Measurements from ENCODE around the gene GNG8.

GNG8 gene

GRCh38 chr19:46626446-46626845, 9.6 kb downstream of the GNG8 start:
- Histone ChIP-seq H3K27ac (no peak overlapping the region), H3K9ac (no peak overlapping the region), H3K27me3 (ENCODE audit: insufficient read depth, low read depth) (peaks cover 54% of the 10 kb centered on the region), H3K79me2 (ENCODE audit: insufficient read depth, low read depth) (no peaks in the 10 kb centered on the region), H3K4me3 (IDR thresholded peaks at IDR 0.05; ENCODE audit: insufficient read depth, low read depth, low read length) (no peak overlapping the region), H3K4me2 (no peak overlapping the region), H4K20me1 (ENCODE audit: insufficient read depth) (no peaks in the 10 kb centered on the region), H3K4me1 (ENCODE audit: low read depth, poor library complexity, severe bottlenecking) (peaks cover 7% of the 10 kb centered on the region), H2AFZ (ENCODE audit: low read depth) (no peak overlapping the region), H3K36me3 (ENCODE audit: insufficient read depth) (no peaks in the 10 kb centered on the region)
- no peak for TF ChIP-seq CTCF (conservative IDR thresholded peaks at IDR 0.05; ENCODE audit: low read depth, low read length)

- TF ChIP-seq CTCF (conservative IDR thresholded peaks at IDR 0.05; ENCODE audit: low read depth, low read length): no peak
- Histone ChIP-seq H2AFZ (ENCODE audit: low read depth) (no peak overlapping the region), H3K4me3 (IDR thresholded peaks at IDR 0.05; ENCODE audit: insufficient read depth, low read depth, low read length) (no peak overlapping the region), H3K9ac (no peak overlapping the region), H3K27ac (no peak overlapping the region), H4K20me1 (ENCODE audit: insufficient read depth) (no peaks in the 10 kb centered on the region), H3K4me2 (no peak overlapping the region), H3K79me2 (ENCODE audit: insufficient read depth, low read depth) (no peaks in the 10 kb centered on the region), H3K4me1 (ENCODE audit: low read depth, poor library complexity, severe bottlenecking) (peaks cover 7% of the 10 kb centered on the region), H3K27me3 (ENCODE audit: insufficient read depth, low read depth) (peaks cover 54% of the 10 kb centered on the region), H3K36me3 (ENCODE audit: insufficient read depth) (no peaks in the 10 kb centered on the region)
Observed at GRCh38 chr19:46625731-46626130, 10.3 kb downstream of the GNG8 start.

- no peaks in the 10 kb centered on the region for H4K20me1 ChIP-seq (ENCODE audit: insufficient read depth)
- no peak for TF ChIP-seq CTCF (conservative IDR thresholded peaks at IDR 0.05; ENCODE audit: low read depth, low read length)
- H3K79me2 ChIP-seq (ENCODE audit: insufficient read depth, low read depth): no peaks in the 10 kb centered on the region
- peaks cover 56% of the 10 kb centered on the region for H3K27me3 ChIP-seq (ENCODE audit: insufficient read depth, low read depth)
- H3K9ac ChIP-seq: no peak within 1 kb of the TSS
- peaks cover 7% of the 10 kb centered on the region for H3K4me1 ChIP-seq (ENCODE audit: low read depth, poor library complexity, severe bottlenecking)
- no peak within 1 kb of the TSS for H3K27ac ChIP-seq
- H3K36me3 ChIP-seq (ENCODE audit: insufficient read depth): no peaks in the 10 kb centered on the region
- no peak within 1 kb of the TSS for H3K4me2 ChIP-seq
- no peak within 1 kb of the TSS for H2AFZ ChIP-seq (ENCODE audit: low read depth)
- H3K4me3 ChIP-seq (IDR thresholded peaks at IDR 0.05; ENCODE audit: insufficient read depth, low read depth, low read length): no peak within 1 kb of the TSS
Observed at GRCh38 chr19:46624958-46625661, 10.9 kb downstream of the GNG8 start, which contains the start of gene PTGIR. Gene PTGIR (minus strand): TSS chr19:46625089. CDS start chr19:46624225, 864 bp downstream.

GRCh38 chr19:46623915-46624502, 12.0 kb downstream of the GNG8 start:
- Histone ChIP-seq H3K4me1 (ENCODE audit: low read depth, poor library complexity, severe bottlenecking) (peaks cover 7% of the 10 kb centered on the region), H3K9ac (no peak overlapping the region), H3K36me3 (ENCODE audit: insufficient read depth) (no peaks in the 10 kb centered on the region), H3K27ac (no peak overlapping the region), H4K20me1 (ENCODE audit: insufficient read depth) (no peaks in the 10 kb centered on the region), H3K27me3 (ENCODE audit: insufficient read depth, low read depth) (peaks cover 57% of the 10 kb centered on the region), H3K4me3 (IDR thresholded peaks at IDR 0.05; ENCODE audit: insufficient read depth, low read depth, low read length) (no peak overlapping the region), H2AFZ (ENCODE audit: low read depth) (no peak overlapping the region), H3K79me2 (ENCODE audit: insufficient read depth, low read depth) (no peaks in the 10 kb centered on the region), H3K4me2 (no peak overlapping the region)
- no peak for TF ChIP-seq CTCF (conservative IDR thresholded peaks at IDR 0.05; ENCODE audit: low read depth, low read length)

All from KMS-11 (cell line).